Activated CD4-positive, alpha-beta T cell treated with anti-CD3 and anti-CD28 coated beads for 36 hours (primary cell): ENCODE data around the gene RAB40B. TPM values are rescaled to one million over a fixed set of nuclear protein-coding genes. Genes with fewer than 3 reads are reported as not detected.
A peak's percentile ranks its signal among the peaks of the same experiment; 100 is the strongest.

ENCODE experiments used
- ATAC-seq: fragments of 200-7000 bp; cut with Tn5 transposase; one replicate; pipeline ENCODE4 v1.10.0; 2021; ENCODE audit warnings: mild to moderate bottlenecking, moderate library complexity
- CTCF ChIA-PET: fragments of 350-600 bp; sonication (Branson Sonifier 250); formaldehyde crosslinking; loops from one replicate; lab custom pipeline; 2021; ENCODE audit warnings: antibody characterized with exemption; lab: Charles Lee
- POLR2A ChIA-PET: fragments of 350-600 bp; sonication (Branson Sonifier 250); formaldehyde crosslinking; loops from one replicate; lab custom pipeline; 2021; ENCODE audit warnings: antibody characterized with exemption, inconsistent platforms; lab: Charles Lee
- DNase-seq: peaks from one replicate; pipeline ENCODE4 v3.0.0-alpha.2; 2020
- H3K27ac Mint-ChIP-seq: one replicate; pipeline ENCODE4 v1.8.0; 2021; ENCODE audit warnings: mixed read lengths
- H3K27me3 Mint-ChIP-seq: one replicate; pipeline ENCODE4 v1.8.0; 2021; ENCODE audit warnings: mixed read lengths
- H3K36me3 Mint-ChIP-seq: one replicate; pipeline ENCODE4 v1.8.0; 2021; ENCODE audit warnings: low read depth, mixed read lengths
- H3K4me1 Mint-ChIP-seq: one replicate; pipeline ENCODE4 v1.8.0; 2021; ENCODE audit warnings: mixed read lengths
- H3K4me3 Mint-ChIP-seq: one replicate; pipeline ENCODE4 v1.8.0; 2021; ENCODE audit warnings: mild to moderate bottlenecking, moderate library complexity, mixed read lengths
- H3K9me3 Mint-ChIP-seq: one replicate; pipeline ENCODE4 v1.8.0; 2021; ENCODE audit warnings: low read depth, mixed read lengths
- intact Hi-C, 2 experiments: fragments of 100-400 bp; cut with DNase I in 1 of 2; cut with micrococcal nuclease in 1 of 2; formaldehyde crosslinking; loops; one replicate each; pipeline versions ENCODE4 v1.14.2 to v1.15.1; 2022 to 2024; cut with DNase I, micrococcal nuclease
- total RNA-seq, 2 experiments: library from RNA; stranded (reverse); gene quantifications; one replicate each; pipeline ENCODE4 v1.2.3, GENCODE V29; 2021

RAB40B gene
- total RNA-seq, 2 experiments from 2014 or later: 3.2 to 4.1 TPM

DNA sequence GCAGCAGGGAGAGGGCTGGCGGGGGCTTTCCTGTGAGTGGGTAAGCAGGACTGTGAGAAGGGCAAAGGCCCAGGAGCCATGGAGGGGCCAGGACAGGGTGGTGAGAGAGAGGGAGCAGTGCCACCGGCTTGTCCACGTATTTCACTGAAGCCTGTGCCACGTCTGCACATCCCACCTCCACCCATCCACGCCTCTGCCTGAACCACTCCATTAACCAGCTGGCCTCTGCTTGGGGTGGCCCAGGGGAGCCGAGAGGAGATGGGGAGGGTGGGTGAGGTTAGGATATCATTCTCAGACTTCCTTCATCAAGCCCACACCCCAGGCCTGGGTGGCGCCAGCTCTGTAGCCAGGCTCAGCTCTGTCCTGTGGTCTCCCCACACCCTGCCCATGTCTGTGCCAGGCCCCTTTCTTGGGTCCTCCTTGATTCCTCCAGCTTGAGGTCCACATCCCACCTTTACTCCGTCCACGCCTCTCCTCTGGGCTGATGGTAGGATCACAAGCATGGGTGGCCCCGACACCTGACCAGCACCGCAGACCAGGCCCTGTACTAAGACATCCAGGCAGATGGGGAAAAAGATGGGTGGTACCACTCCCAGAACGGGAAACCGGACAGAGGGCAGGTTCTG lies 33.7 kb upstream of the RAB40B start:
- Mint-ChIP-seq H3K4me3 (no peak overlapping the region), H3K27ac (no peak overlapping the region), H3K27me3 (no peaks in the 10 kb centered on the region), H3K9me3 (peaks cover 6% of the 10 kb centered on the region), H3K4me1 (peaks cover 2% of the 10 kb centered on the region), H3K36me3 (peaks cover 25% of the 10 kb centered on the region)
- POLR2A ChIA-PET: no interaction called here
- ATAC-seq (no peak), DNase-seq (no peak)
- intact Hi-C loops: no loop called here
- CTCF ChIA-PET: interaction anchor here (0.7 kb wide), 1 partner anchor 179 kb away, joined by 4 read pairs; no protein-coding TSS in a partner anchor

DNA sequence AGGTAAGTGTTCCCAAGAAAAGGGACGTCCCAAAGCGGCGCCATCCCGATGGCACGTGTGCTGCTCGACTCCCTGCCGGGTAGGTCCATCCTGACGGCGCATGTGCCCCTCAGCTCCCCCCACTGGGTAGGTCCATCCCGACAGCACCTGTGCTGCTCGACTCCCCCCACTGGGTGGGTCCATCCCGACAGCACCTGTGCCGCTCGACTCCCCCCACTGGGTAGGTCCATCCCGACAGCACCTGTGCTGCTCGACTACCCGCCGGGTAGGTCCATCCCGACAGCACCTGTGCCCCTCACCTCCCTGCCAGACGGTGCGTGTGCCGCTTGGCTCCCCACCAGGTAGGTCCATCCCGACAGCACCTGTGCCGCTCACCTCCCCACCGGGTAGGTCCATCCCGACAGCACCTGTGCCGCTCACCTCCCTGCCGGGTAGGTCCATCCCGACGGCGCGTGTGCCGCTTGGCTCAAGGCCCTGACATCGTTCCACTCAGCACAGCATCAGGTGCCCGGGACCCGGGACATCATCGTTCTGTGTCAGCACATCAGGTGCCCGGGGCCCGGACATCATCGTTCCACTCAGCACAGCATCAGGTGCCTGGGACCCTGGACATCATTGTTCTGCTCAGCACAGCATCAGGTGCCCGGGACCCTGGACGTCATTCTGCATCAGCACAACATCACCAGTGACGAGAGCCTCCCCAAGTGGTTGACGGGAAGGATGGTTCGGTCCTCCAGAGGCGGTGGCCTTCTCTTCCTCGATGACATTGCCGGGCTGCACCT lies 31.2 kb upstream of the RAB40B start:
- Mint-ChIP-seq H3K4me3 (no peak overlapping the region), H3K9me3 (peaks cover 6% of the 10 kb centered on the region), H3K36me3 (peaks cover 30% of the 10 kb centered on the region), H3K4me1 (no peaks in the 10 kb centered on the region), H3K27me3 (no peaks in the 10 kb centered on the region), H3K27ac (no peak overlapping the region)
- intact Hi-C loops: no loop called here
- DNase-seq (no peak), ATAC-seq (no peak)
- CTCF ChIA-PET: interaction anchor here (0.7 kb wide), 1 partner anchor 1377 kb away, joined by 3 read pairs; no protein-coding TSS in a partner anchor
- POLR2A ChIA-PET: no interaction called here

DNA sequence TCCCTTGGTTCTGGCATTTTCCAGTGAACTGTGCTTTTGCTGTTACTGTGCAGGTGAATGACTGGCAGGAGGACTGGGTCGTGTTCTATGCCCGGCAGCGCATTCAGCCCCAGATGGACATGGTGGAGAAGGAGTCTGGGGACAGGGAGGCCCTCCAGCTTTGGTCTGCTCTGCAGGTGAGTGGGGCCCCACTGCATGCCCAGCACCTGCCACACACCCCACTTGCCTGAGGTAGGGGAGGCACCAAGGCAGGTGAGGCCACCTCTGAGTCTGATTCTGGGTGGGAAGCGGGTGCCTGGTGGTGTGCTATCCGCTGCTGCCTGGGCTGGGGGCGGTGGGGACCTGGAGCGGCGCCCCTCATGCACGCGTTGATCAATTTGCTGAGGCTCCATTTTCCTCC lies 27.9 kb upstream of the RAB40B start:
- intact Hi-C loops: no loop called here
- no peak overlapping the region for H3K27ac Mint-ChIP-seq
- no peaks in the 10 kb centered on the region for H3K4me1 Mint-ChIP-seq
- CTCF ChIA-PET: no interaction called here
- ATAC-seq: no peak
- no peak overlapping the region for H3K4me3 Mint-ChIP-seq
- H3K9me3 Mint-ChIP-seq: no peaks in the 10 kb centered on the region
- POLR2A ChIA-PET: no interaction called here
- H3K36me3 Mint-ChIP-seq: peaks cover 28% of the 10 kb centered on the region
- no peaks in the 10 kb centered on the region for H3K27me3 Mint-ChIP-seq
- no peak for DNase-seq

DNA sequence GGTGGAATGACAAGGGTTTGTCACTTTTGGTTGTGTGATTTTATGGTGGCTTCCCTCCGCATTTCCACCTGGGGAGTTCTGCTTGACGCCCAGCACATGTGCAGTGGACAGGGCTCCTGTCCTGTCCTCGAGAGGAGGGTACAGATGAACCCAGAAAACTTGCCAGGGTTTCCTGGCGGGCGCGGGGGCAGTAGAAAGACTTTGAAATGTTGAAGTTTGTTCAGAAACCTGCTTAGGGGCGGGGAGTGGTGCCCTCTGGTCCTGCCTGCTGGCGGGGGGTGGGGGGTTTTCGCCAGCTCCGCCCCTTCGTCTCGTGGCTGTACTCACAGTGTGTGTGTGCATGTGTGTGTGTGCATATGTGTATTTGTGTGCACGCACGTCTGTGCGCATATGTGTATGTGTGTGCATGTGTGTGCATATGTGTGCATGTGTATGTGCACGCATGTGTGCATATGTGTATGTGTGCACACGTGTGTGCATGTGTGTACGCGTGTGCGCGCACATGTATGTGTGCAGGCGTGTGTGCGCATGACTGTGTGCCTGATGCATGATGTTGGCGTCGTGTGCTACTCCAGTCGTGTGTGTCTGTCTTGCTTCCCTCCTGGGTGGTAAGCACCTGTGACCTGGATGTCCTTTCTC lies 24.8 kb upstream of the RAB40B start:
- intact Hi-C loops: no loop called here
- ChIA-PET CTCF (no interaction called here), POLR2A (interaction anchor here (0.9 kb wide), 1 partner anchor 15 kb away, joined by 3 read pairs; no protein-coding TSS in a partner anchor)
- no peaks in the 10 kb centered on the region for H3K4me1 Mint-ChIP-seq
- no peak overlapping the region for H3K27ac Mint-ChIP-seq
- no peaks in the 10 kb centered on the region for H3K9me3 Mint-ChIP-seq
- no peak overlapping the region for H3K4me3 Mint-ChIP-seq
- no peaks in the 10 kb centered on the region for H3K27me3 Mint-ChIP-seq
- DNase-seq (no peak), ATAC-seq (no peak)
- peaks cover 33% of the 10 kb centered on the region for H3K36me3 Mint-ChIP-seq

DNA sequence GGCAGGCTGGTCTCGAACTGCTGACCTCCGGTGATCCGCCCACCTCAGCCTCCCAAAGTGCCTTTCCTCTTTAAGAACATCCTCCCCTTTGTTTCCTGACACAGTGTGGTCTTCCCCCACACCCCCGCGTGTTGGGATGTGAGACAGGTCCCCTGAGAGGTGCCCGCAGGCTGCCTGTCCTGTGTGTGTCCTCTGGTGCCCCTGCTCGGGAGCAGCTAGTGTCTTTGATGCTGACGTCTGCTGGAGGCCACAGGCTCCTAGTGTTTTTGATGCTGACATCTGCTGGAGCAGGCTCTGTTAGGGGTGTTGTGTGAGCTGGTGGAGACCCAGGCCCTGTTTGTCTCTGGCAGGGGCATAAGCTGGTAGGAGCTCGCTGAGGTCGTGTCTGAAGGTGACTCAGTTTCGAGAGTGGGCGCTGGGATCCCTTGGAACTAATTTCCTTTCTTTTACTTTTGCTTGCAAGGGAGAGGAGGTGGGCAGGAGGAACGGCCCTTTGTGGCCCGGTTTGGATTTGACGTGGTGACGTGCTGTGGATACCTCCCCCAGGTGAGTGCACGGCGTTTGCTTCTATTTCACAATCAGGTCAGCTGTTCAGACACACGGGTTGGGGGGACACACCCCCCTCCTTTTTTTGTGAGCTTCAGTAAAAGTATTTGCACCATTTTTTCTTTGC lies 24.0 kb upstream of the RAB40B start:
- POLR2A ChIA-PET: interaction anchor here (0.9 kb wide), 1 partner anchor 16 kb away, joined by 3 read pairs; no protein-coding TSS in a partner anchor
- DNase-seq: no peak
- Mint-ChIP-seq H3K36me3 (peaks cover 34% of the 10 kb centered on the region), H3K27ac (no peak overlapping the region), H3K27me3 (no peaks in the 10 kb centered on the region), H3K4me3 (no peak overlapping the region), H3K9me3 (no peaks in the 10 kb centered on the region), H3K4me1 (peaks cover 7% of the 10 kb centered on the region)
- ATAC-seq: no peak
- intact Hi-C loops: no loop called here
- CTCF ChIA-PET: interaction anchor here (0.6 kb wide), 1 partner anchor 54 kb away, joined by 3 read pairs; no protein-coding TSS in a partner anchor

DNA sequence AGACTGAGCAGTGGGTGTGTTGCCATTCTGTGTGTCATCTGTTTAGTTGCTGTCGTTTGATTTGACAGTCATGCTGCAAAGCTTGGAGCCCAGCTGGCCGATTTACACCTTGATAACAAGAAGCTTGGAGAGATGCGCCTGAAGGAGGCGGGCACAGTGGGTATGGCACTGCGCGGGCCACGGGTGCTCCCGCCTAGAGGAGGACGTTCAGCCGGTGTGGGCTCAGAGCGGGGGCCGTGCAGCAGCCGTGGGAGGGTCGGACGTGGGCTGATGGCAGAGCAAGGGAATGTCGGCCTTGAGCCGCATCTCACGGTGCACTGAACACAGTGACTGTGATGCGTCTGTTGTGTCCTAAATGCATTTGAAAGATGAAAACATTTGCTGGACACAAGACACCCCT lies 21.7 kb upstream of the RAB40B start:
- Mint-ChIP-seq H3K4me3 (no peak overlapping the region), H3K4me1 (peaks cover 10% of the 10 kb centered on the region), H3K27ac (no peak overlapping the region), H3K9me3 (no peaks in the 10 kb centered on the region), H3K27me3 (no peaks in the 10 kb centered on the region), H3K36me3 (peaks cover 26% of the 10 kb centered on the region)
- DNase-seq (no peak), ATAC-seq (no peak)
- ChIA-PET CTCF (no interaction called here), POLR2A (no interaction called here)
- intact Hi-C loops: no loop called here

DNA sequence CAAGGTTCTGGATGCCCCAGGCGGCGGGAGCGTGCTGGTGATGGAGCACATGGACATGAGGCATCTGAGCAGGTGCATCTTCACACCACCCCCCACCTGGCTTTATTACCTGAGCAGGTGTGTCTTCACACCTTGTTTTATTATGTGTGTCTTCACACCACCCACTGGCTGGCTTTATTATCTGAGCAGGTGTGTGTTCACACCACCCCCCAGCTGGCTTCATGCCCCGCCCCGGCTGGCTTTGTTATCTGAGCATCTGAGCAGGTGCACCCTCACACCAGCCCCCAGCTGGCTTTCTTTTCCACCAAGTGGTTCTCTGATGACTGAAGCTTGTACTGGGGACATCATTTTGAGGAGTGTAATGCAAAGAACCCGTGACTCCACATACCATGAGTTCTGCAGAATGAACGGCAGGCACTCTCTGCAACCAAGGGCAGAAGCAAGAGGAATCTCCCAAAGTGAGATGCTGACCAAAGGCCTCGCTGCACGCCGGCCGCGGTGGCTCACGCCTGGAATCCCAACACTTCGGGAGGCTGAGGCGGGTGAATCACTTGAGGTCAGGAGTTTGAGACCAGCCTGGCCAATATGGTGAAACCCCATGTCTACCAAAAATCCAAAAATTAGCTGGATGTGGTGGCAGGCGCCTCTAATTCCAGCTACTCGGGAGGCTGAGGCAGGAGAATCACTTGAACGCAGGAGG lies 20.6 kb upstream of the RAB40B start:
- ATAC-seq (no peak), DNase-seq (no peak)
- intact Hi-C loops: loop anchor here in 1 of 2 experiments (5.0 kb wide), 1 partner anchor 33 kb away; the partner anchor contains the start of gene TBCD
- ChIA-PET POLR2A (no interaction called here), CTCF (no interaction called here)
- H3K27ac Mint-ChIP-seq: no peak overlapping the region
- peaks cover 25% of the 10 kb centered on the region for H3K36me3 Mint-ChIP-seq
- peaks cover 10% of the 10 kb centered on the region for H3K4me1 Mint-ChIP-seq
- no peaks in the 10 kb centered on the region for H3K27me3 Mint-ChIP-seq
- H3K4me3 Mint-ChIP-seq: no peak overlapping the region
- H3K9me3 Mint-ChIP-seq: no peaks in the 10 kb centered on the region

DNA sequence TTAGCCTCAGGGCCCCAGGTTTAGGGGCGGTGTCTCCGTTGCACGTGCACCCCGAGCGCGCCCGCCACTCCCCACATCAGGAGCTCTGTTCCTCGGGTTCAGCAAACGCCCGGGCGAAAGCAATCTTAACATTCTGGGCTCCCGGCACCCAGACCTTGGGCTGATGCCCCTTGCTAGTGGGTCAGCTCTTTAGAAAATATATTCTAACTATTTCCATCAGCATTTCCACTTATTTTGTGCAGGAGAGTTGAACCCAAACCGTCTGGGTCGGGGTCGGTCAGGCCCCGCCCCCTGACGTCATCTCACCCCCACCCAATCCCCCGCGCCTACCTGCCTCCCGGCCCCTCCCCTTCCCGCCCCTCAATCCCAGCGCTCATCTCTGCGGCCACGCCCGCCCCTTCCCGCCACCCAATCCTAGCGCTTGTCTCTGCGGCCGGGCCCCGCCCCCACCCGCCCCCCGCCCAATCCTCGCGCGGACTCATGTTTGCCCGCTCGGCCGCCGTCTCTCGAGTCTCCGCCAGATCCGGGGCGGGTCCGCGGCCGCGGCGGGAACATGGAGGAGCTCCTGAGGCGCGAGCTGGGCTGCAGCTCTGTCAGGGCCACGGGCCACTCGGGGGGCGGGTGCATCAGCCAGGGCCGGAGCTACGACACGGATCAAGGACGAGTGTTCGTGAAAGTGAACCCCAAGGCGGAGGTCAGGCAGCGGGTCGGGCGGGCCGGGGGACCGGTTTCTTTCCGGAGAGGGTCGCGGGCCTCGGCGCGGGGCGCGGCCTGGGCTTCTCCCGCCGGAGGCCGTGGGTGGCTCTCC lies 17.9 kb upstream of the RAB40B start, which contains the start of gene FN3KRP:
TSS of gene FN3KRP (plus strand) at position 504 of the 808 bp plus-strand sequence. CDS start at position 554, 50 bp downstream.
- intact Hi-C loops: loop anchor here (1.0 to 5.0 kb wide), 9 partner anchors 18 to 363 kb away; partner anchors contain the start of genes TBCD (in 2 of the 2), WDR45B (in 2 of the 2), CYBC1 (in 1 of the 2) and HEXD (in 1 of the 2)
- Mint-ChIP-seq H3K9me3 (no peaks in the 10 kb centered on the region), H3K36me3 (peaks cover 9% of the 10 kb centered on the region), H3K4me3 (peak within 1 kb of the TSS; percentile 93), H3K27ac (peak within 1 kb of the TSS; percentile 88), H3K4me1 (peaks cover 10% of the 10 kb centered on the region), H3K27me3 (no peaks in the 10 kb centered on the region)
- ATAC-seq (peak; percentile 91), DNase-seq (peak; percentile 95)
- CTCF ChIA-PET: interaction anchor here (0.9 to 1.7 kb wide), 3 partner anchors 12 to 66 kb away, joined by 3 to 6 read pairs (median 3); no protein-coding TSS in a partner anchor
- POLR2A ChIA-PET: interaction anchor here (0.6 kb wide), 1 partner anchor 26 kb away, joined by 3 read pairs; no protein-coding TSS in a partner anchor

DNA sequence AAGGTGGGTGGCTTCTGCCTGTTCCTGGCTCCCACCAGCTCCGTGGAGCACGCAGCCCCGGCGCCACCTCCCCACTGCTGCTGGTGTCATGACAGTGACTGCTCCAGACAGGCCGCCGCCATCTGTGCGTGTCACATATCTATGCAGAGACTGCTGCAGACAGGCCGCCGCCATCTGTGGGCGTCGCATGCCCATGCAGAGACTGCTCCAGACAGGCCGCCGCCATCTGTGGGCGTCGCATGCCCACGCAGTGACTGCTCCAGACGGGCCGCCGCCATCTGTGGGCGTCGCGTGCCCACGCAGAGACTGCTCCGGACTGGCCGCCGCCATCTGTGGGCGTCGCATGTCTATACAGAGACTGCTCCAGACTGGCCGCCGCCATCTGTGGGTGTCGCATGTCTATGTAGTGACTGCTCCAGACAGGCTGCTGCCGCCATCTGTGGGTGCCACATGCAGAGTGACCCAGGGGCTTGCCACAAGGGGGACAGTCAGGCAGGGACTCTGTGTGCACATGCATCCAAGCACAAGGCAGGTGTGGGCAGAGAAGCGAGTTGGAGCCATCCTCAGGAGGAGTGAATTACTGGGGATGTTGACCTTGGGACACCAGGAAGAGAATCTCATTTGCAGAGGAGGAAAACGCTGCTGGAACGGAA lies 14.7 kb upstream of the RAB40B start:
- ChIA-PET CTCF (interaction anchor here (0.8 kb wide), 1 partner anchor 84 kb away, joined by 3 read pairs; no protein-coding TSS in a partner anchor), POLR2A (no interaction called here)
- no peak for DNase-seq
- no peak overlapping the region for H3K4me3 Mint-ChIP-seq
- peaks cover 2% of the 10 kb centered on the region for H3K36me3 Mint-ChIP-seq
- no peaks in the 10 kb centered on the region for H3K9me3 Mint-ChIP-seq
- ATAC-seq: no peak
- H3K4me1 Mint-ChIP-seq: peaks cover 10% of the 10 kb centered on the region
- no peaks in the 10 kb centered on the region for H3K27me3 Mint-ChIP-seq
- intact Hi-C loops: no loop called here
- H3K27ac Mint-ChIP-seq: no peak overlapping the region
